ENCODE data around the gene HCN2. TPM values are rescaled to one million over a fixed set of nuclear protein-coding genes. Genes with fewer than 3 reads are reported as not detected.

HCN2 gene
- total RNA-seq, 4 donors from 2014 or later = not detected

DNA sequence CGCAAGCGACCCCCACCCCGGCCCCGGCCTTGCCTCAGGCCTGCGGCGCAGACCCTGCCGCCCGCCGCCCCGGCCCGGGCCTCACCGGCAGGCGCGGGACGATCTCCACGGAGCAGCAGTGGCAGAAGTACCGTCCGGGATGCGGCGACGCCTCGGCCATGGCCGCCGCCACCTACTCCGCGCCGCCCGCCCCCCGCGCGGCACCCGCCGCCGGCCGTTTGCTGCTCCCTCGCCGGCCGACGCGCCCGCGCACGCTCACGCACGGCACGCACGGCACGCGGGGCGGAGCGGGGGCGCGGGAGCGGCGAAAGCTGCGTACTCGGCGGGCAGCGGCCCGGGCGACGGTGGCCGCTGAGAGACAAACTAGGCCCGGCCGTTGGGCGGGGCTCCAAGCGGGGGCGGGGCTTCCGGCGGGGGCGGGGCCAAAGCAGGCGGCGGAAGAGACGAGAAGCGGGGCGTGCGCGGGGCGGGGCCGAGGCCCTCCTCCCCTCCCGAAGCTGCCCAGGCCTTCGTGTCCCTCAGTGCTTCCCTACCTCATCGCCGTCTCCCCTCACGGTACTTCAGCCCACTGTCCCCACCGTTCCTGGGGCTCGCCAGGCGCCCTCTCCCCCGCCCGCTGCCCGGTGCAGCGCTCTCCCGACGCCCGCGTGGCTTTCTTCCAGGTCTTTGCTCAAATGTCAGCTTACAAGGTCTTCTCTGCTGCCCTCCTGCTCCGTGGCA, 73.4 kb downstream of the HCN2 start, which contains the start of gene RNF126:
Gene RNF126, minus strand, starts transcription at position 253 of the 720 bp plus-strand sequence. Its CDS starts 93 bp downstream, at position 160.
- TF ChIP-seq, protein P1, sequence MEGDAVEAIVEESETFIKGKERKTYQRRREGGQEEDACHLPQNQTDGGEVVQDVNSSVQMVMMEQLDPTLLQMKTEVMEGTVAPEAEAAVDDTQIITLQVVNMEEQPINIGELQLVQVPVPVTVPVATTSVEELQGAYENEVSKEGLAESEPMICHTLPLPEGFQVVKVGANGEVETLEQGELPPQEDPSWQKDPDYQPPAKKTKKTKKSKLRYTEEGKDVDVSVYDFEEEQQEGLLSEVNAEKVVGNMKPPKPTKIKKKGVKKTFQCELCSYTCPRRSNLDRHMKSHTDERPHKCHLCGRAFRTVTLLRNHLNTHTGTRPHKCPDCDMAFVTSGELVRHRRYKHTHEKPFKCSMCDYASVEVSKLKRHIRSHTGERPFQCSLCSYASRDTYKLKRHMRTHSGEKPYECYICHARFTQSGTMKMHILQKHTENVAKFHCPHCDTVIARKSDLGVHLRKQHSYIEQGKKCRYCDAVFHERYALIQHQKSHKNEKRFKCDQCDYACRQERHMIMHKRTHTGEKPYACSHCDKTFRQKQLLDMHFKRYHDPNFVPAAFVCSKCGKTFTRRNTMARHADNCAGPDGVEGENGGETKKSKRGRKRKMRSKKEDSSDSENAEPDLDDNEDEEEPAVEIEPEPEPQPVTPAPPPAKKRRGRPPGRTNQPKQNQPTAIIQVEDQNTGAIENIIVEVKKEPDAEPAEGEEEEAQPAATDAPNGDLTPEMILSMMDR (IDR thresholded peaks at IDR 0.05; ENCODE audit: low read depth) = no peak

DNA sequence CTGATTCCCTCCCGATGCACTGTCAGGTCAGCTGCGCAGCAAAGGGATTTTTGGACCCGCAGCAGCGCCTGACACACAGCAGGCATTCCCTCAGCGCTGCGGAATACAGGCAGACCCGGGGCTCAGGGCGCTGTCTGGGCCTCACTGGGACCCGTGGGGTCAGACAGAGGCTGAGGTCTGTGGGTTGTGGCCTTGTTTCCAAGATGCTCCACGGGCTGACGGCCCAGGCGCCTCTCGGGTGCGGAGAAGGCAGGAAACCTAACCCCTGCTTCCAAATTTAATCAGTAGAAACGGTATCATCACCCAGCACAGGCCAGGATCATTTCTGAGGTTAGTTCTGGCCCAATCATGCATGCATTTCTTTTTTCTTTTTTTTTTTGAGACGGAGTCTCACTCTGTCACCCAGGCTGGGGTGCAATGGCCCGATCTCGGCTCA, 74.0 kb downstream of the HCN2 start:
- TF ChIP-seq, protein P1 (IDR thresholded peaks at IDR 0.05; ENCODE audit: low read depth) = no peak

DNA sequence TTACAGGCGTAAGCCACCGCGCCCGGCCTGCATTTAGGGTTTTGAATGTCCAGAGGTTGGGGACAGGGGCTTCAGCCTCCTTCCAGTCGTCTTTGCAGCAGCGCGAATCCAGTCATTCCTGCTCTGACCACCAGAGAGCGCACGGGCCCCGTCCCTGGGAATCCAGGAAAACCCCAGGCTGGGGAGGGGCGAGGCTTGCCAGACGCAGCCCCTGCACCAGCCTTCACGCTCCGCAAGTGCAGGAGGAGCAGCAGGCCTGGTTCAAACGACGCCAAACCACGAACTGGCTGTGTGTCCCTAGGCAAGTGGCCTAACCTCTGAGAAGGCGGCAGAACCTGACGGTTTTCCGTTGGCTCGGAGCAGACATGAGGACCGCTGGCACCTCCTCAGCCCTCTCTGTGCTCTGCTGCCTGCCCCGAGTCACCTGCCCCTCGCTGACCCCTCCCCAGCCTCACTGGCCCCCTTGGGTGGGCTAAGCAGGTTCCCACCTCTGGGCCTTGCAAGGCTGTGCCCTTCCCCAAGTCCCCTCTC, 75.3 kb downstream of the HCN2 start:
- TF ChIP-seq, protein P1 (IDR thresholded peaks at IDR 0.05; ENCODE audit: low read depth) = no peak

Other genes starting within 250 kb of the HCN2 start
- 10 to 100 TPM in 2 of 4 donors, 1 to 10 TPM in 2; 2.4 to 16.0 (median 9.2) TPM for gene MIER2, start 245.1 kb upstream of the HCN2 start, total RNA-seq
- 1 to 10 TPM in 1 of 4 donors, under 1 TPM in 2, not detected in 1; 0.44 to 6.8 (median 0.51) TPM for gene C2CD4C, start 180.7 kb upstream of the HCN2 start, total RNA-seq
- gene SHC2, start 128.8 kb upstream of the HCN2 start, total RNA-seq = 10 to 100 TPM in 1 of 4 donors, 1 to 10 TPM in 3; 7.3 to 20.2 (median 8.9) TPM
- under 1 TPM in 2 of 4 donors, not detected in 2; 0.38 to 0.68 TPM for gene MADCAM1, start 93.4 kb upstream of the HCN2 start, total RNA-seq
- 10 to 100 TPM in 3 of 4 donors, 1 to 10 TPM in 1; 9.1 to 54.1 (median 41.5) TPM for gene TPGS1, start 82.4 kb upstream of the HCN2 start, total RNA-seq
- gene CDC34, start 58.1 kb upstream of the HCN2 start, total RNA-seq = 10 to 100 TPM; 25.8 to 81.2 (median 42.4) TPM
- gene GZMM, start 45.8 kb upstream of the HCN2 start, total RNA-seq = under 1 TPM in 1 of 4 donors, not detected in 3; 0.88 TPM
- 100 to 1,000 TPM; 313 to 793 (median 445) TPM for gene BSG, start 17.3 kb upstream of the HCN2 start, total RNA-seq
- gene POLRMT, start 43.7 kb downstream of the HCN2 start, total RNA-seq = 10 to 100 TPM; 11.9 to 41.4 (median 14.7) TPM
- 1 to 10 TPM in 2 of 4 donors, not detected in 2; 1.3 to 2.2 TPM for gene FGF22, start 50.0 kb downstream of the HCN2 start, total RNA-seq
- 10 to 100 TPM; 23.3 to 85.9 (median 31.1) TPM for gene RNF126, start 73.3 kb downstream of the HCN2 start, total RNA-seq
- gene FSTL3, start 86.5 kb downstream of the HCN2 start, total RNA-seq = 100 to 1,000 TPM in 2 of 4 donors, 10 to 100 TPM in 2; 54.5 to 124 (median 91.4) TPM
- gene PRSS57, start 105.6 kb downstream of the HCN2 start, total RNA-seq = not detected
- 100 to 1,000 TPM in 1 of 4 donors, 10 to 100 TPM in 3; 57.1 to 228 (median 77.4) TPM for gene PALM, start 119.1 kb downstream of the HCN2 start, total RNA-seq
- not detected for gene MISP, start 161.2 kb downstream of the HCN2 start, total RNA-seq
- 100 to 1,000 TPM in 1 of 4 donors, 10 to 100 TPM in 3; 77.5 to 108 (median 87.8) TPM for gene PTBP1, start 207.6 kb downstream of the HCN2 start, total RNA-seq
- gene PLPPR3, start 232.1 kb downstream of the HCN2 start, total RNA-seq = not detected
- gene AZU1, start 238.0 kb downstream of the HCN2 start, total RNA-seq = under 1 TPM in 1 of 4 donors, not detected in 3; 0.68 TPM

Data from subcutaneous adipose tissue (tissue), 4 donors.